ENCODE measurements around the gene SLC22A3.
A peak's percentile ranks its signal among the peaks of the same experiment; 100 is the strongest.
"Not testable (repeated sequence)": the region's sequence is repeated elsewhere in the genome, so short reads cannot be mapped to it uniquely, and the experiment has no call there.

The SLC22A3 gene

DNA sequence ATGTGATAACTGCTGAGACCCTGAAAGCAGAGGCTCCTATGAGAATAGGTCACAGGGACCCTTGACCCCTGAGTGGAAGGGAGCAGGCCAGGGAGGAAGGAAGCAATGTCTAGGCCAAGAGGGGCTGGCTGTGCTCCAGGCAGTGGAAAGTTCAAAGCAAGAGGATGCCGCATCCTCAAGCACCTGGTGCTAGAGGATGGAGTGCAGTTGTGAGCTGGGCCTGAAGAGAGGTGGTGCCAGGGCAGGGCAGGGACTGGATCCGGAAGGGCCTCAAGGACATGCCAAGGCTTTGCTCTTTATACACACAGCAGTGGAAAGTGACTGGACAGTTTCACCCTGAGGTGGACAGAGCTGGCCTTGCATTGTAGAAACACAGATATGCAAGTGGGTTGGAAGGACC, 97.0 kb downstream of the SLC22A3 start:
- DNase-seq (ENCODE audit: low read depth): no peak

DNA sequence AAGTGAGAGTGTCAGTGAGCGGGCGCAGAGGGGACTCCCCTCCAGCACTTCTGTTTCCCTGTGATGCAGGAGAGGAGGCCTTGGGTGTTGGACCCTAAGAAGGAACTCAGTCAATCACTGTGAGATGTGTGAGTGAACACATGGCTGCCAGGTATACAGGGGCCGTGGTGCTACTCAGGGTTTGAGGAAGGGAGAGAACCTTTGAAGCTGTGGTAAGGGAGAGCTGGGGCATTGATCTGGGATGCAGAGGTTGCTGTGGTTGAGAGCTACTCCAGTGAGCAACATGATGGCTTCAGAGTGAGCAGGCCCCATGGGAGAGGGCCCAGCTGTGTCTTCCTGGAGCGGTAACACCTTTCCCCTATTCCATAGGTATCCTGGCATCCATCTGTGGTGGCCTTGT, 99.2 kb downstream of the SLC22A3 start:
- no peak for DNase-seq (ENCODE audit: low read depth)

DNA sequence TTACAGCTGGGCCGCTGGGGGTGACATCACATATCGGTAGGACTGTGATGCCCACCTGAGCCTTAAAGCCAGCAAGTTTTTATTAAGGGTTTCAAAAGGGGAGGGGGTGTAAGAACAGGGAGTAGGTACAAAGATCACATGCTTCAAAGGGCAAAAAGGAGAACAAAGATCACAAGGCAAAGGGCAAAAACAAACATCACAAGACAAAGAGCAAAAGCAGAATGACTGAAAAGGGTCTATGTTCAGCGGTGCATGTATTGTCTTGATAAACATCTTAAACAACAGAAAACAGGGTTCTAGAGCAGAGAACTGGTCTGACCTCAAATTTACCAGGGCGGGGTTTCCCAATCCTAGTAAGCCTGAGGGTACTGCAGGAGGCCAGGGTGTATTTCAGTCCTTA, 101.6 kb downstream of the SLC22A3 start:
- DNase-seq (ENCODE audit: low read depth): not testable (repeated sequence)

DNA sequence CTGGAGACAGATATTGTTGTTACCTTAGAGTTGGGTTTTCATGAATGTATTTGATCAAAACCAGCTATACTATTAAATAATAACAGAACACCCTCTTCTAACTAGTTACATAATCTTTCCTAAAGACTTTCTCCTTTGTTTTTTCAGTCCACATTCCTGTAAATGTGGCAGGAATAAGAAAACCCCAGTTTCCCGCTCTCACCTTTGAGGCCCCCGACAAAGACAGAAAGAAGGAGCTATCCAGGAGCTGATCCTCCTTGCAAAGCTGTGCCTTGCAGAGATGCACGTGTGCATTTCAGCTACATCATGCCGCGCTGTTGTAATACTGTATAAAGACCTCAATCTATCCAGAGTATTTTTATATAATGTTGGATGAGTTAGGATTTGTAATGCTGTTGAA, 102.7 kb downstream of the SLC22A3 start:
- DNase-seq (ENCODE audit: low read depth): no peak

DNA sequence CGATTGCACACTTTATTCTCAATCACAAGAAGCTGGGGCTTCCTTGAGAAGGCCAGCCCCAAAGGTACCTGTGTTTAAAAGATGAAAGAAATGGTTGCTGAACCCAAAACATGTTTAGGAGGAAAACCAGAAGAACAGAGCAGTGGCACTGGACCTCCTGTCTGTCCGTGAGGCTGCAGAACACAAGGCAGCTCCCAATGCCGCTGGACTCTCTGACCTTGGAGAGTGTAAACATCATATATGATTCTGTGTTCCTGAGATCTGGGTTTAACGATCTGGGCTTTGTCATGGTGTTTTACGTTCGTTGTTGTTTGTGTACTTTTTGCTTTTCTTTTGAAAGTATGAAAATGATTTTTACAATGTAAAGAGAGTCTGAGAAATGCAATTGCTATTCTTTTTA, 106.1 kb downstream of the SLC22A3 start:
- no peak for DNase-seq (ENCODE audit: low read depth)

DNA sequence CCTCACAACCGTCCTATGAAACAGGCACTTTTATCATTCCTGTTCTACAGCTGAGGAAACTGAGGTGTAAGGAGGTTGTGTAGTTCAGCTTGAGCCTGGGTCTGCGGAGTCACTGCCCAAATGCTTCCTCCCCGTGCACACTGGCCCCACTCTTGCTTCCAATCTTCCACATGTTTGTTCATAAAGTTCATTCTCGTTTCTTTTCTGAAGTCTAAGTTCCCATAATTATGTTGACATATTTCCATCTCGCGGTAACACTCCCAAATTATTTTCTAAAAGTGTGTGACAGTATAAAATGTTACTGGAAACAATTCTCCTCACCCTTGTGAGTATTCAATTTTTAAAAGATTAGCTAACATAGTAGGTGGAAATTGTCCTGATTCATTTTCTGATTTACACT, 106.9 kb downstream of the SLC22A3 start:
- DNase-seq (ENCODE audit: low read depth): no peak

DNA sequence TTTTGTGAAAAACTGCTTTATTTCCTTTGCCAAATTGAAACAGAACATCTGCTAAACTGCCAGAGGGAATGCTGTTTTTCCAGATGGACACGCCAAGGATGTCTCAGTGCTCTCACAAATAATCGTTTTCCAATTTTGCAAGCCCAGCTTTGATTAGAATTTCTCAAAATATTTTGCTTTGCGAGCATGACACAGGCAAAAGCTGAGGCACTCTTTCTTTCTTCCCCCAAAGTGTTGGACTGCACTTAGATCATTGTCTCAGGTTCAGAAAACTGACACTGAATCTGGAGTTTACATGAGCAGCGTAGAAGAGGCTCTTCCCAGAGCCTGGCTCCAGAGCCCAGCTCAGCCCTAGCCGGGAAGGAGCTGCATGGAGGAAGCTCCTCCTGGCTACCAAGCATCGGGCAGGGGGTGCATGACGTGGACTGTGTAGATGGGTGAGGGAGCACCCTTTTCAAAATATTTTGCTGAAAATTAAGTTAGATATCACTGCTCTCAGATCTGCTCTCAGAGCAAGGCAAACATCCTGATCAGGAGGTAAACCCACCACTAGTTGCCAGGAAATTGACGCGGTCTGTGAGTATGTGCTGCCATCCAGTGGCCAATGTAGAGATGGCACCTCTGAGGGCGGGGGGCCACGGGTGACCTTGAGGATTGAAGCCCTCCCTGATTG, 107.5 kb downstream of the SLC22A3 start:
- DNase-seq (ENCODE audit: low read depth): peak; percentile 44

DNA sequence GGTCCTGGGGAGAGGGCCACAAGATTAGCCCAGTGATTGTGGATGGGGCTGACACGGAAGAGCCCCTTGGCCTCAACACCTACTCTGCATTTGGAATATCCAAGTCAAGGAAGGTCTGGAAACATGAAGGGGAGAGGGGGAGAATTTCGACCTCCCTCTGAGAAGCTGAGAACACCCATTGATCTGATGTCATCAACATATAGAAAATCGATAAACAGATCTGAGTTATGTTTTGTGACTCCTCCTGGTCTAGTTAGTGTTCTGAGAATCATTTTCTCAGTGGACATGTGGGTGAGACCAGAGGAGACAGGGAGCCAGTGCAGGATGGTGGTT, 108.0 kb downstream of the SLC22A3 start:
- DNase-seq (ENCODE audit: low read depth): no peak

DNA sequence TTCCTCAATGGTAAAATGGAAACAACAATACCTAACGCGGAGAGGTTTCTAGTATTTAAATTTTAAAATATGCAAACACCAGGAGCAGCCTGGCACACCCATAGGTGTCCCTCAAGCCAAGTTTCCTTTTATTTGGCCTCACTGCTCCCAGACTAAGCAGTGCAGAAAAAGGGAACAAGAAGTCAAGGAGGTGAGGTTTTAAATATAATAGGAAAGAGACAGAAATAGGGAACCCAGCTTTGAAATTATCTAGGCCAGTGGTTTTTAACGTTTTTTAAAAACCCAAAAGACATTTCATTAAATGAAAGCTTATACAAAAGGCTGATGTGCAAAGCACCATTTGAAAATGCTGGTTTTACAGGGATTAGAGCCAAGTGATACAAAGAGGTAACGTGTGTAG, 109.6 kb downstream of the SLC22A3 start:
- no peak for DNase-seq (ENCODE audit: low read depth)

DNA sequence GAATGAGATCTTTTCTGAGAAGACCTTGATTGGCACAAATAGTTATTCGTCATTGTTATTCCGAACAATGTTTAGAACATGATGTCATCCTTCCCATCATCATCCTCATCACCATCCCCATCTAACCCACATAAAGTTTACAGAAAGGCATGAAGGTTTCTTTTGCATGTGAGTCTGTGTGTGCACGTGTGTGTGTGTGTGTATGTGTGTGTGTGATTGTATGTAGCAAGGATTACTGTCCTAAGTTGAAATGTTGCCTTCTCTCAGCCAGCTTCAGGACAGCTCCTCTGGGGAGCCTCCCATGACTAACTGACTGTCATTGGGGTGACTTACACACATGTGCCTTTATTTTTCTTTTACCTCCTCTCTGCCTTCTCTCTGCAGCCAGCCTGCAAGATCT, 113.5 kb downstream of the SLC22A3 start:
- no peak for DNase-seq (ENCODE audit: low read depth)

DNA sequence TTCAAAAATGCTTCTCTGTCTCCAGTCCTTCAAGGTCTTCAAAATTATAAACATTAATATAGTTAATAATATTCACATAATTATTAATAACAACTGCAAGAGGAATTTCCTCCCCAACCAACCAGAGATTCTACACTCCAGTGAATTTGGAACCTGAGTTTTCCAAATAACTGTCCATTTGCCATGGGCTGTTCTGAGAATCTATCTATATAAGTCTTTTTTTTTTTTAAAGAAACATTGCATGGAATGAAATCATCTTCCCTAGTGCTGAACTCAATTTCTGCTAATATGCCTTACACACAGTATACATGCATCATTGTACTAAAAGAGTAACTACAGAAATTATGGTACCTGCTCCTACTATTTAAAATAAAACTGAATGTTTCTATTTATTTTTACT, 113.9 kb downstream of the SLC22A3 start:
- DNase-seq (ENCODE audit: low read depth): no peak

DNA sequence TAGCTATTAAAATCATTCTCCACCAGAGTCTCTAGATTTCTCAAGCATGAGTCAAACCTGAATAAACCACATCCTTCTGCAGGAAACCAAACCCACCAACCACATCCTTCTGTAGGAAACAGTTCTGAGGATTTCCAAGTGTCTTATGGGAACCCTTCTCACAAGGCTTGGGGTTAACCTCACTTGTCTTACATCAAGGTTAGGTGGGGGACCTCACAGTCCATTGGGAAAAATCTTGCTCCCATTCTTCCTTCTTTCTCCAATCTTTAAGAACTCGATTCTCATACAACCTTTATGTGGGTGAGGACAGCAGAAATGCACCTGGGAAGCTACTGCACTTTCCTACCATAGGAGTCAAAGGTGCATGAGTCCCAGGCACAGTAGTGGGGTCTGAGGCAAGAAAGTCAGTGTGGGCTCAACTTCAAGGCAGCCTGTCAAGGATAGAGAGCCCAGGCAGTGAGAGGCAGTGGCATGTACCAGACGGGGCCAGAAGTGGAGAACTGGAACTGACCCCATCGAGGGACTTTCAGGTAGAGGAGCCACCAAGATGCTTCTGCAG, 114.5 kb downstream of the SLC22A3 start:
- DNase-seq (ENCODE audit: low read depth): peak; percentile 26

DNA sequence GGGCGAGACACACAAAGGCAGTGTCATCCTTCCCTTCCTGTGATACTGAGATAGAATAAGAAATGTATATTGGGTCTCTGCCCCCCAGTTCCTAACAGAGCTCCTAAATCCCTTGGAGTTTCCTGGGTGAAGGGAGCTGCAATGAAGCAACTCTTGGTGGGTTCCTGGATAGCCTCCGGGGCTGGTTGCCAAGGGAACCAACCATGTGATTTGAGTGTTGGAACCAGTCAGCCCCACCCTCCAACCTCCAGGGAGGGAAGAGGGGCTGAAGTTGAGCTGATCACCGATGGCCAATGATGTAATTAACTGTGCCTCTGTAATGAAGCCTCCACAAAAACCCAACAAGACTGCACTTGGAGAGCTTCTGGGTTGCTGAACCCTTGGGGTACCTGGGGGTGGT, 116.6 kb downstream of the SLC22A3 start:
- DNase-seq (ENCODE audit: low read depth): no peak

DNA sequence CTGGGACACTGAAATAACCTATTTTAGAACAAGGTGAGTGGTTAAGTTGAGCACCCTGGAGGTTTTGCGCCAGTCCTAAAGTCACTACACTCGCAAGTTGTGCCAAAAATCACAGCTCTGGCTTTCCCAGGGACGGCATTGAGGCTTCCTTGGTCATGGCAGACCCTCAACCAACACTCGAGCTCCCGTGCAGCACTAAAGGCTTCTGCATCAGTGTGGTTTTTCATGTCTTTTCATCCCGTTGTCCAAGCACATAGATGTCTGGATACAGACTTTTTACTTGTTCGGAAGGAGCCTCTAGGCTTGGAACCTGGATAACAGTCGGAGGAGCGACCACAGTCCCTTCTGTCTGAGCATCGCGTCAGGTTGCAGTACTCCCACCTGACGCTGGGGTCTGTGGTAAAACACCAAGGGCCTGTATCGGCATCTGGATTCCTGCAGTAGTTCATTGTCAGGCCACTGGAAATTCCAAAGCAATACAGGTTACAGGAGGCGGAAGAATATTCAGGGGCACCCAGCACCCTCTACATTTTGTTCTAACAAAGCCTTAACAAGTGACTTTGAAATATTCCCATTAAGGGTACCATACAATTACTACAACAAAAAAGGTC, 119.2 kb downstream of the SLC22A3 start:
- not testable (repeated sequence) for DNase-seq (ENCODE audit: low read depth)

DNA sequence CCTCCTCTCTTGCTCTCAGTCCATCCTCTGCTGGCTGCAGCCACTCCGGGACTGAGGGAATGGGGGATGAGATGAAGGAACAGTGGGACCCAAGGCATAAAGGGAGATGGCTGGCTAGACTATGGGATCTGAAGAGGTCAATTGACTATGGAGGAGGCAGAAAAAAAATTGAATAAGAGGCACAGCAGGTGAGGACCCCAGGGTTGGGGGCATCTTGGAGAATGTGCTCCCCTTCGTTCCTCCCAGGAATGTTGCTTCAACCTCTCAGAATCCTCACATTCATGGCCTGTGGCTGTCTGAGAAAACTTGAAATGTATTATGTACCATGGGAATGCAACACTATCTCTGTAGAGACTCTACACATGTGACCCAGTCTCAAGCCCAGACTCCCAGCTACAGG, 121.0 kb downstream of the SLC22A3 start:
- DNase-seq (ENCODE audit: low read depth): no peak

DNA sequence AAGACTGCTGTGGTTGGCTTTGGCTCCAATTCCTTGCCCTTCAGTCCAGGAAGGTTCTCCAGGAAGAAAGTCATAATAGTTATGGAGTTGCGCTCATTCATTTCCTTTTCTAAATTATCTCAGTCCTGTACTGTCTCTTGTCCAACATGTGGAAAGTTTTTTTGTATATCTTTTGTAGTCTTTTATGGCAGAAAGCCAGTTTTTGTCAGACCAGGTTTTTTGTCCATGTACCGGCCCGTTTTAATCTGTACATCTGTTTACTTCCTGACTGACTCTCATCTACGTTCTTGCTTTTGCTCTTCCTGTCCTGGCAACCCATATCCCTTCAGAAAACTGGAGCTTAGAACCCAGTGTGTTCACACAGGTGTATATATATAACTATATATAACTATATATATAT, 127.9 kb downstream of the SLC22A3 start:
- not testable (repeated sequence) for DNase-seq (ENCODE audit: low read depth)

DNA sequence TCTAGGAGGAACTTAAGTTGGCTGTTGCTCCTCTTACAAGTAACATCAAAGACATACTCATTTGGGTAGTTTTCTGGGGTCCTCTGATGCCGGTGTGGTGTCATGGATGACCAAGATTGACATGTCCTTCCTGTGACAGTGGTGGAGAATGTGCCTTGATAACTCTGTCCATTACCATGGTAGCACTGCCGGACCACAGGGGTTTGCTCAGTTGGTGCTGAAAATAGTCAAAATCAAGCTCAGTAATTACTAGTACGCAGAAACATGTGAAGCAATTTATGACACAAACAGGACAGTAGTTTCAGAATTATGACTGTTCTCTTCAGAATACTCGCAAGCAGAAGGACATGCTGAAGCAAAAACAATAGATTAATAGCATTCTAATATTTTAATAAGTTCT, 128.9 kb downstream of the SLC22A3 start:
- not testable (repeated sequence) for DNase-seq (ENCODE audit: low read depth)

DNA sequence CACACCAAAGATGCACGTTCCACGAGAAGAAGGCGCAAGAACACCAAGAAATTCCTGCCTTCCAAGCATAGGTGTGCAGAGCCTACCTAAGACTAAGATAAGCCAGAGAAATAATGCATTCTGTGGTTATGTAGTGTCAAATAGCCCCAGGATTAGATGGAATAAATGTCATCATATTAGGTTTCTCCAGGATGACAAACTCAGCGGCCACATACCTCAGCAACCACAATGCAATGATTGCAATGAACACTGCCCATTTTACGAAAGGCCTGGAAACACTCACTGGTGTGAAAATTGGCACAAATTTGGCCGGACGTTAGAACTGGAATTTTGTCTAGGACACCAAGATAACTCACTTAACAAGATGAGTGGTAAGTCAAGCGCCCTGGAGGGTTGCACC, 129.7 kb downstream of the SLC22A3 start:
- no peak for DNase-seq (ENCODE audit: low read depth)

DNA sequence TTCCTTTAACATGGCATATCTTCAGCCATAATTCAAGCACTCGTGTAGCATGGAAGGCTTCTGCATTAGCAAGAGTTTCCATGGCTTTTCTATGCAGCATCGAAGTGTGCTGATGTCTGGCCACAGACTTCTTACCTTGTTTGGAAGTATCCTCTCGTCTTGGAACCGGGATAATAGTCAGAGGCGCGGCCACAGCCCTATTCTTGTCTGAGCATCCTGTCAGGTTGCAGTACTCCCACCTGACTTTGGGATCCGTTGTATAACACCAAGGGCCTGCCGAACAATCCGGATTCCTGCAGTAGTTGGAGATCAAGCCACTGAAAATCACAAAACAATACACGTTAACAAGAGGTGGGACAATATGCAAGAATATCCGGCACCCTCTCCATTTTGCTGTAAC, 138.9 kb downstream of the SLC22A3 start:
- DNase-seq (ENCODE audit: low read depth): no peak

DNA sequence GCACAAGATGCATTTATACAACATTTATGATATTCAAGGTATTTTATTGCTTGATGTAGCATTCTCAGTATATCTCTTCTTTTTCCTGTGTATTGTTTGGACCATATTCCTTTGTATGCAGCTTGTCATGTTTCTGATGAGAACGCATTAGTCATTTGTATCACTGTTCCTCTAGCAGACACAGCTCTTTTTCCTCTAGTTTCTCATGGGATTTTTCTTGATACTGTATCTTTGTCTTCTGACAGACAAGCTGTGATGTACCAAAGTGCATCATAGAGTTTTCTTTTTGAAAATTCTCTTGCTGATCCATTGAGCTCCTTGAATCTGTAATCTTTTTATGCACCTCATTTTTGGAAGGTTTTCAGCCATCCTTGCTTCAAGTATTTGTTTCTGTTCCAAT, 140.9 kb downstream of the SLC22A3 start:
- no peak for DNase-seq (ENCODE audit: low read depth)

DNA sequence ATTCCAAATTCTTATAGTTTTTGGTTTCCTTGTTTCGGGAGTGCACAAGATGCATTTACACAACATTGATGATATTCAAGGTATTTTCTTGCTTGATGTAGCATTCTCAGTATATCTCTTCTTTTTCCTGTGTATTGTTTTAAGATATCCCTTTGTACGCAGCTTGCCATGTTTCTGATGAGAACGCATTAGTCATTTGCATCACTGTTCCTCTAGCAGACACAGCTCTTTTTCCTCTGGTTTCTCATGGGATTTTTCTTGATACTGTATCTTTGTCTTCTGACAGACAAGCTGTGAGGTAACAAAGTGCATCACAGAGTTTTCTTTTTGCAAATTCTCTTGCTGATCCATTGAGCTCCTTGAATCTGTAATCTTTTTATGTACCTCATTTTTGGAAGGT, 146.4 kb downstream of the SLC22A3 start:
- no peak for DNase-seq (ENCODE audit: low read depth)

DNA sequence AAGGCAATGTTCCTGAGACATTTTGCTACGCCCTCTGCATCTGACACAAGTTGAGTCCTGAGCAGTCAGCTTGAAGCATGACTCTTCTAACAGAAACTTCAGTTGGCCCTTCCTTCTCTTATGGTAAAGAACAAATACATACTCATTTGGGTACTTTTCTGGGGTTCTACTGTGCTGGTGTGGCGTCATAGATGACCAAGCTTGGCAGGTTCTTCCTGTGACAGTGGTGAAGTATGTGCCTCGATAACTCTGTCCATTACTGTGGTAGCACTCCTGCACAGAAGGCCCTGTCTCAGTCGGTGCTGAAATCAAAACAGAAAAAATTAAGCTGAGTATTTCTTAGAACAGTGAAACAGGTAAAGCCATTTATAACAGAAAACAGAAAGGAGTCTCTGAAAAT, 152.5 kb downstream of the SLC22A3 start:
- DNase-seq (ENCODE audit: low read depth): no peak
